CD4-positive, alpha-beta T cell treated with Interleukin-21 for 1 hour (primary cell): ENCODE measurements around the gene KLHL26.
A peak's percentile ranks its signal among the peaks of the same experiment; 100 is the strongest.
"Not testable (repeated sequence)": the region's sequence is repeated elsewhere in the genome, so short reads cannot be mapped to it uniquely, and the experiment has no call there.

Source experiments
- DNase-seq: peaks from one replicate; pipeline ENCODE4 v3.0.0-alpha.2; 2020

Gene KLHL26

GRCh38 chr19:18668252-18668631, 31.4 kb downstream of the KLHL26 start:
- no peak for DNase-seq

- DNase-seq, result no peak
These were observed 32.1 kb downstream of the KLHL26 start for GRCh38 chr19:18668744-18669523.

- no peak for DNase-seq
These were observed 32.6 kb downstream of the KLHL26 start for GRCh38 chr19:18669524-18669817.

GRCh38 chr19:18669883-18670282, 33.1 kb downstream of the KLHL26 start:
- no peak for DNase-seq

- DNase-seq, result no peak
These were observed 33.5 kb downstream of the KLHL26 start for GRCh38 chr19:18670312-18670711.

- no peak for DNase-seq
These were observed 34.6 kb downstream of the KLHL26 start for GRCh38 chr19:18671303-18672043.

- no peak for DNase-seq
These were observed 35.2 kb downstream of the KLHL26 start for GRCh38 chr19:18672044-18672451.

GRCh38 chr19:18672606-18673337, 35.9 kb downstream of the KLHL26 start:
- no peak for DNase-seq

GRCh38 chr19:18674616-18675015, 37.8 kb downstream of the KLHL26 start:
- DNase-seq, result no peak

GRCh38 chr19:18675779-18676178, 39.0 kb downstream of the KLHL26 start:
- DNase-seq, result peak; percentile 10

GRCh38 chr19:18676692-18677091, 39.9 kb downstream of the KLHL26 start:
- no peak for DNase-seq

GRCh38 chr19:18677156-18677555, 40.3 kb downstream of the KLHL26 start:
- DNase-seq, result no peak

GRCh38 chr19:18680148-18680547, 43.3 kb downstream of the KLHL26 start:
- not testable (repeated sequence) for DNase-seq

- no peak for DNase-seq
These were observed 45.9 kb downstream of the KLHL26 start for GRCh38 chr19:18682807-18683108.

GRCh38 chr19:18683109-18683957, 46.5 kb downstream of the KLHL26 start, which contains the start of gene CRTC1:
CRTC1 (plus strand) TSS chr19:18683680; CDS start chr19:18683703, 23 bp downstream.
- DNase-seq, result peak; percentile 92

GRCh38 chr19:18683958-18684641, 47.3 kb downstream of the KLHL26 start:
- no peak for DNase-seq

GRCh38 chr19:18684642-18684993, 47.8 kb downstream of the KLHL26 start:
- no peak for DNase-seq

GRCh38 chr19:18685597-18686190, 48.9 kb downstream of the KLHL26 start:
- DNase-seq, result no peak

- DNase-seq, result no peak
These were observed 51.1 kb downstream of the KLHL26 start for GRCh38 chr19:18687740-18688465.

GRCh38 chr19:18696023-18696422, 59.2 kb downstream of the KLHL26 start:
- DNase-seq, result no peak

- DNase-seq, result no peak
These were observed 60.9 kb downstream of the KLHL26 start for GRCh38 chr19:18697680-18698079.
